Mesenchymal stem cell (in vitro differentiated cells and primary cell): ENCODE results near the gene CDK6.

Experiments used
- DNase-seq: peaks from one replicate; pipeline ENCODE4 v3.0.0-alpha.2; 2013
- H2AFZ ChIP-seq: one replicate; pipeline ENCODE4 v1.6.1; 2013; ENCODE audit warnings: low read depth, mild to moderate bottlenecking, control low read depth, inconsistent platforms, low read length, moderate library complexity
- H2AK5ac ChIP-seq: 2 replicates; pipeline ENCODE4 v1.6.1; 2013; ENCODE audit warnings: low read length, moderate library complexity, mild to moderate bottlenecking, inconsistent platforms; ENCODE audit not compliant: severe bottlenecking
- H2BK120ac ChIP-seq: one replicate; pipeline ENCODE4 v1.6.1; 2013; ENCODE audit warnings: low read depth, mild to moderate bottlenecking, inconsistent platforms, low read length, moderate library complexity
- H2BK12ac ChIP-seq, 2 experiments: one replicate each; pipeline ENCODE4 v1.6.1; 2013; ENCODE audit warnings: inconsistent platforms in 2 of 2, low read length in 2 of 2, mild to moderate bottlenecking in 2 of 2, moderate library complexity in 2 of 2, control low read depth in 1 of 2
- H2BK15ac ChIP-seq: one replicate; pipeline ENCODE4 v1.6.1; 2013; ENCODE audit warnings: mild to moderate bottlenecking, low read depth, inconsistent platforms; ENCODE audit not compliant: poor library complexity, severe bottlenecking
- H2BK5ac ChIP-seq: 2 replicates; pipeline ENCODE4 v1.6.1; 2013; ENCODE audit warnings: low read depth, mild to moderate bottlenecking, low read length, control low read depth, inconsistent platforms; ENCODE audit not compliant: poor library complexity, severe bottlenecking
- H3K14ac ChIP-seq, 2 experiments: one replicate each; pipeline ENCODE4 v1.6.1; 2013; ENCODE audit warnings: inconsistent platforms in 2 of 2, low read length in 2 of 2, control low read depth in 1 of 2, mild to moderate bottlenecking in 1 of 2, moderate library complexity in 1 of 2
- H3K18ac ChIP-seq, 2 experiments: one replicate each; pipeline ENCODE4 v1.6.1; 2013; ENCODE audit warnings: inconsistent platforms in 2 of 2, low read length in 2 of 2, control low read depth in 1 of 2, low read depth in 1 of 2, mild to moderate bottlenecking in 1 of 2
- H3K23ac ChIP-seq, 2 experiments: one replicate each; pipeline ENCODE4 v1.6.1; 2013; ENCODE audit warnings: inconsistent platforms in 2 of 2, low read length in 2 of 2, mild to moderate bottlenecking in 2 of 2, moderate library complexity in 2 of 2, control low read depth in 1 of 2
- H3K27ac ChIP-seq: 2 replicates; pipeline ENCODE4 v1.5.1; 2013; ENCODE audit warnings: mild to moderate bottlenecking, moderate library complexity, low read length, control low read depth, inconsistent platforms; ENCODE audit not compliant: poor library complexity, severe bottlenecking
- H3K27me3 ChIP-seq, 2 experiments: 2 replicates each; pipeline versions ENCODE4 v1.6.1 to v1.7.0; 2013; ENCODE audit warnings: low read length in 2 of 2, mild to moderate bottlenecking in 2 of 2, moderate library complexity in 2 of 2, control low read depth in 1 of 2, inconsistent platforms in 1 of 2; ENCODE audit not compliant: control insufficient read depth in 1 of 2, insufficient read depth in 1 of 2
- H3K36me3 ChIP-seq, 2 experiments: 2 replicates each; pipeline versions ENCODE4 v1.6.1 to v1.7.0; 2013; ENCODE audit warnings: low read length in 2 of 2, control low read depth in 1 of 2, inconsistent platforms in 1 of 2, low read depth in 1 of 2, mild to moderate bottlenecking in 1 of 2; ENCODE audit not compliant: insufficient read depth in 2 of 2, control insufficient read depth in 1 of 2
- H3K4ac ChIP-seq, 2 experiments: one replicate each; pipeline ENCODE4 v1.6.1; 2013; ENCODE audit warnings: inconsistent platforms in 2 of 2, low read length in 2 of 2, mild to moderate bottlenecking in 2 of 2, moderate library complexity in 2 of 2, control low read depth in 1 of 2, low read depth in 1 of 2
- H3K4me1 ChIP-seq: 2 replicates; pipeline ENCODE4 v1.6.1; 2013; ENCODE audit warnings: low read depth, low read length, control low read depth; ENCODE audit not compliant: control insufficient read depth, insufficient read depth
- H3K4me2 ChIP-seq: 2 replicates; pipeline ENCODE4 v1.6.1; 2013; ENCODE audit warnings: low read length, mild to moderate bottlenecking, inconsistent platforms; ENCODE audit not compliant: poor library complexity, severe bottlenecking
- H3K4me3 ChIP-seq, 2 experiments: 2 replicates each; pipeline versions ENCODE4 v1.5.1 to v1.7.0; 2013; ENCODE audit warnings: low read length in 2 of 2, mild to moderate bottlenecking in 2 of 2, control low read depth in 1 of 2, low read depth in 1 of 2; ENCODE audit not compliant: insufficient read depth in 1 of 2
- H3K79me1 ChIP-seq: replicated peaks from 2 replicates; pipeline ENCODE4 v1.6.1; 2013; ENCODE audit warnings: mild to moderate bottlenecking, control low read depth, low read length, inconsistent platforms; ENCODE audit not compliant: poor library complexity, severe bottlenecking
- H3K9ac ChIP-seq: 2 replicates; pipeline ENCODE4 v1.7.0; 2013; ENCODE audit warnings: mild to moderate bottlenecking, low read length, moderate library complexity
- H3K9me3 ChIP-seq: 2 replicates; pipeline ENCODE4 v1.7.0; 2013; ENCODE audit warnings: mild to moderate bottlenecking, low read length; ENCODE audit not compliant: control insufficient read depth
- H4K8ac ChIP-seq: one replicate; pipeline ENCODE4 v1.6.1; 2013; ENCODE audit warnings: inconsistent platforms, mild to moderate bottlenecking, low read length, moderate library complexity
- H4K91ac ChIP-seq: one replicate; pipeline ENCODE4 v1.6.1; 2013; ENCODE audit warnings: mild to moderate bottlenecking, low read length, inconsistent platforms
- WGBS: methylation state at CpG from one replicate; pipeline ENCODE4 v1.1.7; 2013; ENCODE audit warnings: mixed read lengths; 5-methylcytosine and 5-hydroxymethylcytosine counted together

The CDK6 gene

GRCh38 chr7:92784935-92785334 lies 51.4 kb downstream of the CDK6 start:
- Histone ChIP-seq H3K4me1 (no peaks in the 10 kb centered on the region), H3K9ac (no peak overlapping the region), H3K9me3 (peaks cover 20% of the 10 kb centered on the region), H3K14ac (no peak overlapping the region), H3K36me3 (peaks cover 0 to 3% of the 10 kb centered on the region in 2 experiments), H3K79me1 (peaks cover 4% of the 10 kb centered on the region), H2BK15ac (no peak overlapping the region), H2AK5ac (no peak overlapping the region), H3K27me3 (no peaks in the 10 kb centered on the region), H3K4me3 (no peak overlapping the region), H4K8ac (no peak overlapping the region), H2BK120ac (no peak overlapping the region), H2BK5ac (no peak overlapping the region), H3K23ac (no peak overlapping the region), H3K4ac (no peak overlapping the region), H3K18ac (no peak overlapping the region), H3K27ac (no peak overlapping the region), H4K91ac (no peak overlapping the region), H2BK12ac (no peak overlapping the region), H3K4me2 (no peak overlapping the region), H2AFZ (no peak overlapping the region)
- 94% methylated on average over 2 of the region's 5 CpGs for WGBS
- DNase-seq: no peak

GRCh38 chr7:92783260-92784201 lies 52.8 kb downstream of the CDK6 start:
- H3K4me3 ChIP-seq: no peak overlapping the region
- WGBS: 100% methylated on average over 1 of the region's 3 CpGs
- H3K14ac ChIP-seq: no peak overlapping the region
- H3K23ac ChIP-seq: no peak overlapping the region
- no peak overlapping the region for H3K9ac ChIP-seq
- no peak overlapping the region for H2BK12ac ChIP-seq
- DNase-seq: no peak
- peaks cover 4% of the 10 kb centered on the region for H3K79me1 ChIP-seq
- H2BK120ac ChIP-seq: no peak overlapping the region
- no peak overlapping the region for H3K4me2 ChIP-seq
- peaks cover 7% of the 10 kb centered on the region for H3K9me3 ChIP-seq
- H4K91ac ChIP-seq: no peak overlapping the region
- H2AFZ ChIP-seq: no peak overlapping the region
- H2BK15ac ChIP-seq: no peak overlapping the region
- H3K4ac ChIP-seq: no peak overlapping the region
- no peak overlapping the region for H2BK5ac ChIP-seq
- no peaks in the 10 kb centered on the region for H3K4me1 ChIP-seq
- H4K8ac ChIP-seq: no peak overlapping the region
- no peaks in the 10 kb centered on the region for H3K27me3 ChIP-seq
- no peak overlapping the region for H3K27ac ChIP-seq
- no peak overlapping the region for H3K18ac ChIP-seq
- H3K36me3 ChIP-seq: peaks cover 0 to 3% of the 10 kb centered on the region in 2 experiments
- no peak overlapping the region for H2AK5ac ChIP-seq

GRCh38 chr7:92782855-92783254 lies 53.5 kb downstream of the CDK6 start:
- no peak overlapping the region for H3K27ac ChIP-seq
- H3K4me2 ChIP-seq: no peak overlapping the region
- H3K36me3 ChIP-seq: peaks cover 0 to 3% of the 10 kb centered on the region in 2 experiments
- H3K27me3 ChIP-seq: no peaks in the 10 kb centered on the region
- H3K14ac ChIP-seq: no peak overlapping the region
- H3K79me1 ChIP-seq: peaks cover 4% of the 10 kb centered on the region
- H3K18ac ChIP-seq: peak overlapping the region; percentile 11 to 54
- no peak overlapping the region for H3K23ac ChIP-seq
- no peak overlapping the region for H4K91ac ChIP-seq
- H3K4ac ChIP-seq: no peak overlapping the region
- DNase-seq: no peak
- H3K9ac ChIP-seq: no peak overlapping the region
- no peaks in the 10 kb centered on the region for H3K9me3 ChIP-seq
- no peak overlapping the region for H2AFZ ChIP-seq
- H2BK12ac ChIP-seq: no peak overlapping the region
- WGBS: 98% methylated on average over 3 of the region's 3 CpGs
- no peak overlapping the region for H2BK5ac ChIP-seq
- H2AK5ac ChIP-seq: peak overlapping the region; percentile 56
- no peak overlapping the region for H2BK15ac ChIP-seq
- H2BK120ac ChIP-seq: no peak overlapping the region
- no peak overlapping the region for H4K8ac ChIP-seq
- H3K4me1 ChIP-seq: no peaks in the 10 kb centered on the region
- H3K4me3 ChIP-seq: no peak overlapping the region

- H3K23ac ChIP-seq: no peak overlapping the region
- H3K4ac ChIP-seq: no peak overlapping the region
- H3K36me3 ChIP-seq: peaks cover 0 to 5% of the 10 kb centered on the region in 2 experiments
- H2AFZ ChIP-seq: no peak overlapping the region
- no peak overlapping the region for H4K8ac ChIP-seq
- no peaks in the 10 kb centered on the region for H3K27me3 ChIP-seq
- no peak overlapping the region for H2AK5ac ChIP-seq
- WGBS: 81% methylated on average over 1 of the region's 1 CpG
- no peak for DNase-seq
- H3K9ac ChIP-seq: no peak overlapping the region
- H3K79me1 ChIP-seq: peaks cover 5% of the 10 kb centered on the region
- no peak overlapping the region for H4K91ac ChIP-seq
- H3K9me3 ChIP-seq: no peaks in the 10 kb centered on the region
- no peak overlapping the region for H2BK15ac ChIP-seq
- no peak overlapping the region for H3K4me2 ChIP-seq
- H3K14ac ChIP-seq: no peak overlapping the region
- no peaks in the 10 kb centered on the region for H3K4me1 ChIP-seq
- no peak overlapping the region for H2BK120ac ChIP-seq
- H2BK12ac ChIP-seq: no peak overlapping the region
- H3K4me3 ChIP-seq: no peak overlapping the region
- no peak overlapping the region for H2BK5ac ChIP-seq
- H3K27ac ChIP-seq: no peak overlapping the region
- no peak overlapping the region for H3K18ac ChIP-seq
Measured at GRCh38 chr7:92782236-92782635, 54.1 kb downstream of the CDK6 start.
